HG03097 (cell line): ENCODE data around the gene FCHSD2.
A peak's percentile ranks its signal among the peaks of the same experiment; 100 is the strongest.
"Not testable (repeated sequence)": the region's sequence is repeated elsewhere in the genome, so short reads cannot be mapped to it uniquely, and the experiment has no call there.

Experiments
- ATAC-seq: cut with Tn5 transposase; IDR thresholded peaks from one replicate; pipeline ENCODE4 v1.9.1; 2021; ENCODE audit not compliant: unreplicated experiment, low FRiP score

FCHSD2 gene

GRCh38 chr11:73074319-73074718, 67.8 kb downstream of the FCHSD2 start:
- no peak for ATAC-seq

GRCh38 chr11:73072935-73073481, 69.1 kb downstream of the FCHSD2 start:
- ATAC-seq, result peak; percentile 56

- no peak for ATAC-seq
Measured at GRCh38 chr11:73070653-73071052, 71.5 kb downstream of the FCHSD2 start.

GRCh38 chr11:73061857-73062424, 80.2 kb downstream of the FCHSD2 start:
- ATAC-seq, result not testable (repeated sequence)

GRCh38 chr11:73061434-73061833, 80.7 kb downstream of the FCHSD2 start:
- not testable (repeated sequence) for ATAC-seq

GRCh38 chr11:73059915-73060314, 82.2 kb downstream of the FCHSD2 start:
- ATAC-seq, result no peak

GRCh38 chr11:73058989-73059674, 83.0 kb downstream of the FCHSD2 start:
- ATAC-seq, result no peak

GRCh38 chr11:73055655-73056354, 86.3 kb downstream of the FCHSD2 start:
- no peak for ATAC-seq

- ATAC-seq, result no peak
Measured at GRCh38 chr11:73055002-73055401, 87.1 kb downstream of the FCHSD2 start.

GRCh38 chr11:73053964-73054363, 88.2 kb downstream of the FCHSD2 start:
- no peak for ATAC-seq

- ATAC-seq, result peak; percentile 22
Measured at GRCh38 chr11:73048446-73048845, 93.7 kb downstream of the FCHSD2 start.

- peak; percentile 59 for ATAC-seq
Measured at GRCh38 chr11:73047773-73048371, 94.2 kb downstream of the FCHSD2 start.

- ATAC-seq, result no peak
Measured at GRCh38 chr11:73040046-73040445, 102.1 kb downstream of the FCHSD2 start.

GRCh38 chr11:73034777-73035176, 107.3 kb downstream of the FCHSD2 start:
- ATAC-seq, result no peak

- no peak for ATAC-seq
Measured at GRCh38 chr11:73034331-73034730, 107.8 kb downstream of the FCHSD2 start.

GRCh38 chr11:73030130-73030529, 112.0 kb downstream of the FCHSD2 start:
- ATAC-seq, result no peak

- ATAC-seq, result no peak
Measured at GRCh38 chr11:73029403-73029802, 112.7 kb downstream of the FCHSD2 start.

GRCh38 chr11:73028611-73029010, 113.5 kb downstream of the FCHSD2 start:
- no peak for ATAC-seq

- not testable (repeated sequence) for ATAC-seq
Measured at GRCh38 chr11:73027840-73028239, 114.3 kb downstream of the FCHSD2 start.

- no peak for ATAC-seq
Measured at GRCh38 chr11:73024639-73025038, 117.5 kb downstream of the FCHSD2 start.

GRCh38 chr11:73019996-73020395, 122.1 kb downstream of the FCHSD2 start:
- no peak for ATAC-seq
